AG04450 (cell line): ENCODE results near the gene PHOSPHO1. TPM values are rescaled to one million over a fixed set of nuclear protein-coding genes. Genes with fewer than 3 reads are reported as not detected.

Experiments
- CTCF ChIA-PET: fragments of 300-600, 350-600 bp; formaldehyde crosslinking; extraction: SDS; loops from one replicate; lab custom pipeline; 2022; ENCODE audit warnings: antibody characterized with exemption, inconsistent platforms; lab: Charles Lee
- POLR2A ChIA-PET: fragments of 350-600 bp; formaldehyde crosslinking; extraction: SDS; loops from one replicate; lab custom pipeline; 2021; ENCODE audit warnings: antibody characterized with exemption, inconsistent platforms; lab: Yijun Ruan, JAX
- DNase-seq: peaks from one replicate; pipeline ENCODE4 v3.0.0-alpha.2; 2011; ENCODE audit warnings: low read depth, low spot score
- H3K27ac ChIP-seq: one replicate; pipeline ENCODE4 v1.5.1; 2012; ENCODE audit warnings: low read depth, low read length, control low read depth
- H3K27me3 ChIP-seq: one replicate; pipeline ENCODE4 v1.6.0; 2012; ENCODE audit warnings: low read length; ENCODE audit not compliant: control insufficient read depth, insufficient read depth
- H3K4me3 ChIP-seq: 2 replicates; pipeline ENCODE4 v1.5.1; 2011; ENCODE audit warnings: mild to moderate bottlenecking, low read depth, low read length, control low read depth
- H3K9me3 ChIP-seq: 2 replicates; pipeline ENCODE4 v1.5.1; 2012; ENCODE audit warnings: low read length; ENCODE audit not compliant: control insufficient read depth, insufficient read depth
- polyA plus RNA-seq: library from polyadenylated mRNA; depleted of rRNA; stranded (reverse); fragments of >200 nt; gene quantifications from 2 replicates; pipeline ENCODE4 v1.2.3, GENCODE V29; 2011
- TF ChIP-seq, protein P1 (sequence below): IDR thresholded peaks from 2 replicates; pipeline ENCODE4 v1.5.1; 2011; ENCODE audit warnings: low read depth, low read length, control low read depth, inconsistent platforms

The PHOSPHO1 gene
- polyA plus RNA-seq, 1 experiment = 0.05 TPM

DNA sequence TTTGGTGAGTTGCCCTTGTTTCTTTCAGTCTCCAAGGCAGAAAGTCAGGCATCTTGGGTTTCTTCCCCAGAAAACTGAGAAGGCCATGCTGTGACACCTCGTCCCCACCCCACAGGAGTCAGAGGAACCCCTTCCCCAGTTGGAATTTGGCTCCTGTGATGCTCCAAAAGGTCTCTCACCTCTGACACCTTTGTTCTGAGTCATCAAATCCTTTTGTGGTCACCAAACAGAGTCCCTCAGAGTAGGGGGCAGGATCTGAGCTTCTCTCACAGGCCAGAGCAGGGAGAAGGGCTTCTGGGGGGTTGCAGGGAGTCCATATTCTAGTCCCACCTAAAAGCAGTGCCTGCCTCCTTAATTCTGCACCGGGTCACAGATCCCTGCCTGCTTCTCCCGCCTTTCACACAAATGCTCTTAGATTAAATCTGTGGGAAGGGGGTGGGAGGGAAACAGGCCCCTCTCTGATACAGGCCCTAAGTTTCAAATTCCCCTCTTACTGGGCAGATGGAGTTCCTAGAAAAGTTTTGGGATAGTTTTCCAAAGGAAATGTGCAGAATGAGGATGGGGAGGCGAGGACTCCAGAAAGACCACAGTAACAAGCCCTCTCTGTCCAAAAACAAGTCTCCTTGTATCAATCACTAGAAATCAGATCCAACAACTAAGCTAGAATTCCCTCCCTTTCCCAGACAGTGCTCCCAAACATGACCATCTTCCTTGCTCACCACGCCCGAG is 1.3 kb downstream of the PHOSPHO1 start:
- Histone ChIP-seq H3K27me3 (peaks cover 40% of the 10 kb centered on the region), H3K27ac (no peak overlapping the region), H3K4me3 (no peak overlapping the region), H3K9me3 (peaks cover 3% of the 10 kb centered on the region; the same call in 1 of the 2 replicates)
- ChIA-PET CTCF (interaction anchor here (0.5 to 5.5 kb wide), 8 partner anchors 11 to 1353 kb away, joined by 3 to 42 read pairs (median 4); no protein-coding TSS in a partner anchor), POLR2A (interaction anchor here (0.7 kb wide), 1 partner anchor 83 kb away, joined by 4 read pairs; no protein-coding TSS in a partner anchor)
- no peak for DNase-seq
- TF ChIP-seq, protein P1, sequence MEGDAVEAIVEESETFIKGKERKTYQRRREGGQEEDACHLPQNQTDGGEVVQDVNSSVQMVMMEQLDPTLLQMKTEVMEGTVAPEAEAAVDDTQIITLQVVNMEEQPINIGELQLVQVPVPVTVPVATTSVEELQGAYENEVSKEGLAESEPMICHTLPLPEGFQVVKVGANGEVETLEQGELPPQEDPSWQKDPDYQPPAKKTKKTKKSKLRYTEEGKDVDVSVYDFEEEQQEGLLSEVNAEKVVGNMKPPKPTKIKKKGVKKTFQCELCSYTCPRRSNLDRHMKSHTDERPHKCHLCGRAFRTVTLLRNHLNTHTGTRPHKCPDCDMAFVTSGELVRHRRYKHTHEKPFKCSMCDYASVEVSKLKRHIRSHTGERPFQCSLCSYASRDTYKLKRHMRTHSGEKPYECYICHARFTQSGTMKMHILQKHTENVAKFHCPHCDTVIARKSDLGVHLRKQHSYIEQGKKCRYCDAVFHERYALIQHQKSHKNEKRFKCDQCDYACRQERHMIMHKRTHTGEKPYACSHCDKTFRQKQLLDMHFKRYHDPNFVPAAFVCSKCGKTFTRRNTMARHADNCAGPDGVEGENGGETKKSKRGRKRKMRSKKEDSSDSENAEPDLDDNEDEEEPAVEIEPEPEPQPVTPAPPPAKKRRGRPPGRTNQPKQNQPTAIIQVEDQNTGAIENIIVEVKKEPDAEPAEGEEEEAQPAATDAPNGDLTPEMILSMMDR = no peak

DNA sequence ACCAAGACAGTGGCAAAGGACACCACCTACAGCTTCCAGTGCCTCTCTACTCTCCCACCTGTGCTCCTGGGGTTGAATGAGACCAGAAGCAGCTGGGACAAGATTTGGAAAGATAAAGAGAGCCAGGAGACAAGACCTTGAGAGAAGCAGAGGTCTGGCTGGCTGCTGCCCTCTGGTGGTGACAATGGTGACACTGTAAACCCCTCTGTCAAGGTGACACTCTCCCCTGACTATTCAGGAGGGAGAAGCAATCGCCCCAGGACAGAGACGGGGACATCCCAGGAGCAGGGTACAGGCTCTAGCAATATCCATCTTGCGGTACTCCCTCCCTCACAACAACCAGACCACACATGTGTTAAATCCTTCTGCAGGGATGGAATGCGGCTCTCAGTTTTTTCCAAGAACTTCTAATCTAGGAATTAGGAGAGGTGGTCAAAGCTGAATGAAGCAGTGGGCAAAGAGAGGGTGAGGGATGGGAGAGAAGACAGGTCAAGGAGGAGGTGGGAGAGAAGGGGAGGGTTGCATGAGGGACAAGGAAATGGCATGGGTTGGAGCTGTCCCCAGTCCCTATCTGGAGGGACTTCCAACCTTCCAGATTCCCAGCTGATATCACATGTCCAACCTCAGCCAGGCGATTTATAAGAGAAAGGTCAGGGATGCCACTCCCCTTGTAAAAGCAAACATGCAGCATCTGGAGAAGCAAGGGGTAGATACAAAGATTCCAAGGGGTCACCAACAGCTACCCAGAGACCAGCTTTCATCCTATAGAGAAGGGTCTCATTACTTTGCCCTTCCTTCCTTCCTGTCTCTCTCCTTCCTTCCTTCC is 2.9 kb downstream of the PHOSPHO1 start:
- H3K27me3 ChIP-seq = peaks cover 56% of the 10 kb centered on the region
- TF ChIP-seq, protein P1 = peak; percentile 84
- H3K27ac ChIP-seq = no peak overlapping the region
- POLR2A ChIA-PET = no interaction called here
- H3K4me3 ChIP-seq = no peak overlapping the region
- H3K9me3 ChIP-seq = peaks cover 3% of the 10 kb centered on the region; the same call in 1 of the 2 replicates
- CTCF ChIA-PET = interaction anchor here (0.6 to 5.5 kb wide), 16 partner anchors 13 to 423 kb away, joined by 3 to 42 read pairs (median 4); partner anchors contain the start of genes ABI3 and GNGT2
- peak; percentile 26 for DNase-seq

DNA sequence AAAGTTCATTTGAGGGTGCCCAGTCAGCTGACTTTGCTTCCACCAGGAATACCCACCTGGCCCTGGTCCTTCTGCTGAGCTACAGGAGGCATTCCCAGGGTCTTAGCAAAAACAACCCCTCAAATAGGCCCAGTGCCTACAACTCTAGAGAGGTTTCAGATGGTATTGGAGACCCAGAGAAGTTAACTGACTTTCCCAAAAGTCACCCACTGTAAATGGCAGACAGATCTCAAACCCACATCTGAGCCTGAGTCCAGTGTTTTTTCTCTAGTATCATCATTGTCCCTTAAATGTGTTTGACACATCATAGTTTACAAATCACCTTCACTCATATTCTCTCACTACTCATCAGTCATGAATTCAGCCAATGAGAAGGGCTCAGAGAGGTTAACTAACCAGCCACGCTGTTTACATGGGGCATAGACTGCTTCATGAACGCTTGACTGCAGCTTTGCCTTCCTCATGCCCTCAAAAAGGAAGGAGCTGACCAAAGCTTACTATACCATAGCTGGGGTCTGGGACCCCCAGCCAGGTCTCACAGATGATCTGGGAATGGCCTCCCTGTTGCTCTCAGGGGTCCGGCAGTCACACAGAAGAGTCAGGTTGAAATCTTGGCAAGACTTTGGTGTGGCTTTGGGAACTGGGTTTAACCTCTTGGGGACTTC is 3.7 kb downstream of the PHOSPHO1 start:
- Histone ChIP-seq H3K27ac (no peak overlapping the region), H3K9me3 (peaks cover 3% of the 10 kb centered on the region; the same call in 1 of the 2 replicates), H3K27me3 (peaks cover 61% of the 10 kb centered on the region), H3K4me3 (no peak overlapping the region)
- TF ChIP-seq, protein P1 = no peak
- POLR2A ChIA-PET = no interaction called here
- CTCF ChIA-PET = interaction anchor here (0.6 to 5.5 kb wide), 14 partner anchors 13 to 542 kb away, joined by 3 to 42 read pairs (median 4); partner anchors contain the start of genes ABI3 and GNGT2
- DNase-seq = no peak

DNA sequence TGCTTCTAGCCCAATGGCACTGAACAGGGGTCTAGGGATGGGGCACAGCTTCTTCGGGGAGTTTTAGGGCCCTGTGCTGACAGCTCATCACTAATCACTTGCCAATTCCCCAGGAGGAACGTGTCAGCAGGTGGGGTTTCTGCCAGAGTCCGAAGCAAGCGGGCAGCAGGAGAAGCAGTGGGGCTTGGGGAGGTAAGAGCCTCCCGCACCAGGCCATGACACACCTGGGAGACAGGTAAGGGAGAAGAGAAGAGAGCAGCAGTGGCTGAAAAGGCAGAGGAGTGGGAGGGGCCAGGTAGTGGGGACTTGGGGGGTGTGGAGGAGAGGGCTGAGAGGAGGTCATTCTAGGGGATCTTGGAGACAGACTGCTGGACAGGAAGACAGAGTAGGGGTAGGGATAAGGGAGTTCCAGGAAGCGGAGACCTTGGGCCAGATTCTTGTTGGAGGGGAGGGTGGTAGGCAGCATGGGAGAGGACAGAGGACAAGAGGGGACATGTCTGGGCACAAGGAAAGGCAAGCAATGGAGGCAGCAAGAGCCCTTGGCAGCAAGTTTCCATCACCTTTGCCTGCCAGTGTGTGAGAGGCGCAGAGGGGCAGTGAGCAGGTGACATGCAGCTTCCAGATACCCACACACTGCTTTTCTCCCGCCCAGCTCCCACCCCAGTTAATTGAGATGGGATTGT is 4.9 kb downstream of the PHOSPHO1 start:
- Histone ChIP-seq H3K4me3 (no peak overlapping the region), H3K9me3 (peaks cover 3% of the 10 kb centered on the region; the same call in 1 of the 2 replicates), H3K27ac (no peak overlapping the region), H3K27me3 (peaks cover 61% of the 10 kb centered on the region)
- no peak for DNase-seq
- POLR2A ChIA-PET = no interaction called here
- CTCF ChIA-PET = interaction anchor here (0.6 to 5.5 kb wide), 6 partner anchors 32 to 541 kb away, joined by 3 to 42 read pairs (median 4); no protein-coding TSS in a partner anchor
- TF ChIP-seq, protein P1 = no peak
